ENCODE results near the gene ZNF763.
A peak's percentile ranks its signal among the peaks of the same experiment; 100 is the strongest.
"Not testable (repeated sequence)": the region's sequence is repeated elsewhere in the genome, so short reads cannot be mapped to it uniquely, and the experiment has no call there.

The ZNF763 gene

GRCh38 chr19:11973019-11973810 lies 8.4 kb downstream of the ZNF763 start:
- no peak for DNase-seq

DNA sequence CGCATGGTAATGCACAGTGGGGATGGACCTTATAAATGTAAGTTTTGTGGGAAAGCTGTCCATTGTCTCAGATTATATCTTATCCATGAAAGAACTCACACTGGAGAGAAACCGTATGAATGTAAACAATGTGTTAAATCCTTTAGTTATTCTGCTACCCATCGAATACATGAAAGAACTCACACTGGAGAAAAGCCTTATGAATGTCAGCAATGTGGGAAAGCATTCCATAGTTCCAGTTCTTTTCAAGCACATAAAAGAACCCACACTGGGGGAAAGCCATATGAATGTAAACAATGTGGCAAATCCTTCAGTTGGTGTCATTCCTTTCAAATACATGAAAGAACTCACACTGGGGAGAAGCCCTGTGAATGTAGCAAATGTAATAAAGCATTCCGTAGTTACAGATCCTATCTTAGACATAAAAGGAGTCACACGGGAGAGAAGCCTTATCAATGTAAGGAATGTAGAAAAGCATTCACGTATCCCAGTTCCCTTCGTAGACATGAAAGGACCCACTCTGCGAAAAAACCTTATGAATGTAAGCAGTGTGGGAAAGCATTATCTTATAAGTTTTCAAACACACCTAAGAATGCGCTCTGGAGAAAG lies 13.8 kb downstream of the ZNF763 start:
- DNase-seq, result no peak

DNA sequence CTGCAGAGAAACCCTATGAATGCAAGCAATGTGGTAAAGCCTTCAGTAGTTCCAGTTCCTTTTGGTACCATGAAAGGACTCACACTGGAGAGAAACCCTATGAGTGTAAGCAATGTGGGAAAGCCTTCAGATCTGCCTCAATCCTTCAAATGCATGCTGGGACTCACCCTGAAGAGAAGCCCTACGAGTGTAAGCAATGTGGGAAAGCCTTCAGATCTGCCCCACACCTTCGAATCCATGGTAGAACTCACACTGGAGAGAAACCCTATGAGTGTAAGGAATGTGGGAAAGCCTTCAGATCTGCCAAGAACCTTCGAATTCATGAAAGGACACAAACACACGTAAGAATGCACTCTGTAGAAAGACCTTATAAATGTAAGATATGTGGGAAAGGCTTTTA lies 14.7 kb downstream of the ZNF763 start:
- DNase-seq, result no peak

DNA sequence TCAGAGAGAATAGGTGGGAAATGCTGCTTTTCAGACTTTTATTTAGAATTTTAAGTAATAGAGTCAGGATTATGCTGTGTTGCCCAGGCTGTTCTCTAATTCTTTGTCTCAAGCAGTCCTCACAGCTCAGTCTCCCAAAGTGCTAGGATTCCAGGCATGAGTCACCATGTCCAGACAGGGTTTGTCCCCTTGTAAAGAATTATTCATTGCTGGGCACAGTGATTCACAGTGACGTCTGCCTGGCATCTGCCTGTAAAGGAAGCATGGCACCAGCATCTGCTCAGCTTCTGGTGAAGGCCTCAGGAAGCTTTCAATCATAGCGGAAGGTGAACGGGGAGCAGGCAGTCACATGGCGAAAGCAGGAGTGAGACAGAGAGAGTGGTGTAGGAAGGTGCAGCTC lies 17.7 kb downstream of the ZNF763 start:
- DNase-seq, result no peak

GRCh38 chr19:11984986-11985385 lies 20.1 kb downstream of the ZNF763 start:
- no peak for DNase-seq

- DNase-seq, result no peak
Observed at GRCh38 chr19:11986754-11987153, 21.9 kb downstream of the ZNF763 start.

- DNase-seq, result peak; percentile 95
Observed at GRCh38 chr19:11987405-11988281, 22.8 kb downstream of the ZNF763 start.

GRCh38 chr19:11989112-11989456 lies 24.2 kb downstream of the ZNF763 start:
- DNase-seq, result no peak

DNA sequence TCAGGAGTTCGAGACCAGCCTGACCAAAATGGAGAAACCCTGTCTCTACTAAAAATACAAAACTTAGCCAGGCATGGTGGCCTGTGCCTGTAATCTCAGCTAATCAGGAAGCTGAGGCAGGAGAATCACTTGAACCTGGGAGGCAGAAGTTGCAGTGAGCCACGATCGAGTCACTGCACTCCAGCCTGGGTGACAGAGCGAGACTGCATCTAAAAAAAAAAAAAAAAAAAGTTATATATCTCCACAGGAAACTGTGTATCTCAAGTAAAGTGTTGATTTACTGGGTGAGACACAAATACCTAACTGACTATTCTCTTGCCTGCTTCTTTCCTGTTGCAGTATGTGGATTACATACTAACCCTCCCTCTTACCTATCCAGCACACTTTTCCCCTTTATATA lies 27.1 kb downstream of the ZNF763 start:
- not testable (repeated sequence) for DNase-seq

DNA sequence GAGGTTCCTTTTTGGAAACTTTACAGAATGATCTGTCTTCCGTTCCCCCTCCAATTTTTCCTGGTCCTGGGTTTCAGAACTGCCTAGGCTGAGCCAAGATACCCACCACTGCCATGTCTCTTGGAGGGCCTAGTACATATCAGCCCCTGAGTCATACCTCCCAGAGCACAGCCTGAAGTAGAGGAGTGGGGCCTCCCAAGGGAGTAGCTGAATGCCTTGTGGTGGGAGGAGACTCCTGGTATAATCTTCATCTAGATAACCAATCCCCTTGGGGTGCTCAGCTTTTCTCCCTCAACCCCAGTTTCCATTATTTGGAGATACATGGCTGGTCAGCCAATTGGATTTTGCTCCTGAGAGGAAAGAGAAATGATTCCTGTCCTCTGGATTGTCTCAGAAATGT lies 30.3 kb downstream of the ZNF763 start:
- DNase-seq, result no peak

DNA sequence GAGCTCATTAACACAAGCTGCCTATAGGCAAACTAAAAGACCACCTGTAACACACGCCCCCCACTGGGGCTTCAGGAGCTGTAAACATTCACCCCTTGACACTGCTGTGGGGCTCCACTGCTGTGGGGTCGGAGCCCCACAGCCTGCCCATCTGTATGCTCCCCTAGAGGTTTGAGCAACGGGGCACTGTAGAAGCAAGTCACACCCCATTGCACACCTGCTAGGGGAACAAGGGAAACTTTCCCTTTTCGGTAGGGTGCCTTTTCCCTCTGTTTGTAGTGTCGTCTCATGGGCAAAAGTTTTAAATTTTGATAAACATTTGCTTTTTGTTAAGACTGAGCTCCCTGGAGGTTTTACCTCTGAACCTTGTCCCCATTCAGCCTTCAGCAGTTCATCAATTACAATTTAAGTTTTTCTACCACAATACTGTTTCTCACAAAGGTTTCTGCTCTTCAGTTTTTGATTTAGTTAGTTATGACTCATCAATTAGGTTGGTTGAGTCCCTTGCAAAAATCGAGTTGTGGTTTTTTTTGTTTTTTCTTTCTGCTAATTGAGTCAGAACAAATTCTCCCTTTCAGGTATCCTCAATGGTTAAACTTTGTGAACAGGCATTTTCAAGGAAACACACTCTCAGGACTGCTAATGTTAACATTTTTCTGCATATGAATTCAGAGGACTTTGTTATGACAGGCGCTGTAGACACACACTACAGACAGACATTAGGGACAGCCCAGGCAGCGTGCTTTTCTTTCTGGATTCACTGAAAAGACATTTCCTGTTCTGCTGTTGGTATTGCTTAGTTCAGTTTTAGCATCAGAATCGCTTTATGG lies 35.5 kb downstream of the ZNF763 start:
- DNase-seq, result no peak

DNA sequence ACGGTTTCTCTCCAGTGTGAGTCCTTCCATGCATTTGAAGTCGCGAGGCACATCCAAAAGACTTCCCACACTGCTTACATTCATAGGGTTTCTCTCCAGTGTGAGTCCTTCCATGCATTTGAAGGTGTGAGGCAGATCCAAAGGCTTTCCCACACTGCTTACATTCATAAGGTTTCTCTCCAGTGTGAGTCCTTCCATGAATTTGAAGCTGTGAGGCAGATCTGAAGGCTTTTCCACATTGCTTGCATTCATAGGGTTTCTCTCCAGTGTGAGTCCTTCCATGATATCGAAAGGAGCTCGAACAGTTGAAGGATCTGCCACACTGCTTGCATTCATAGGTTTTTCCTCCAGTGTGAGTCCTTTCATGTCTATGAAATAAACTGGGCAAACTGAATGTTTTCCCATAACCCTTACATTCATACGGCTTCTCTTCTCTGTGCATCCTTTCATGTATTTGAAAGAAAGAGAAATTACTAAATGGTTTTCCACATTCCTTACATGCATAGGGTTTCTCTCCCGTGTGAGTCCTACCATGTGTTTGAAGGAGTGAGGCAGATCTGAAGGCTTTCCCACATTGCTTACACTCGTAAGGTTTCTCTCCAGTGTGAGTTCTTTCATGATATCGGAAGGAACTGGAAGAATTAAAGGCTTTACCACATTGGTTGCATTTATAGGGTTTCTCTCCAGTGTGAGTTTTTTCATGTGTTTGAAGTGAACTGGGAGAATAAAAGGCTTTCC lies 50.3 kb downstream of the ZNF763 start:
- DNase-seq, result no peak

GRCh38 chr19:12015753-12016116 lies 50.9 kb downstream of the ZNF763 start:
- no peak for DNase-seq

Measured in DMS79 (cell line).